ENCODE data around the gene MARCHF3.

- TF ChIP-seq, protein P1, sequence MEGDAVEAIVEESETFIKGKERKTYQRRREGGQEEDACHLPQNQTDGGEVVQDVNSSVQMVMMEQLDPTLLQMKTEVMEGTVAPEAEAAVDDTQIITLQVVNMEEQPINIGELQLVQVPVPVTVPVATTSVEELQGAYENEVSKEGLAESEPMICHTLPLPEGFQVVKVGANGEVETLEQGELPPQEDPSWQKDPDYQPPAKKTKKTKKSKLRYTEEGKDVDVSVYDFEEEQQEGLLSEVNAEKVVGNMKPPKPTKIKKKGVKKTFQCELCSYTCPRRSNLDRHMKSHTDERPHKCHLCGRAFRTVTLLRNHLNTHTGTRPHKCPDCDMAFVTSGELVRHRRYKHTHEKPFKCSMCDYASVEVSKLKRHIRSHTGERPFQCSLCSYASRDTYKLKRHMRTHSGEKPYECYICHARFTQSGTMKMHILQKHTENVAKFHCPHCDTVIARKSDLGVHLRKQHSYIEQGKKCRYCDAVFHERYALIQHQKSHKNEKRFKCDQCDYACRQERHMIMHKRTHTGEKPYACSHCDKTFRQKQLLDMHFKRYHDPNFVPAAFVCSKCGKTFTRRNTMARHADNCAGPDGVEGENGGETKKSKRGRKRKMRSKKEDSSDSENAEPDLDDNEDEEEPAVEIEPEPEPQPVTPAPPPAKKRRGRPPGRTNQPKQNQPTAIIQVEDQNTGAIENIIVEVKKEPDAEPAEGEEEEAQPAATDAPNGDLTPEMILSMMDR (IDR thresholded peaks at IDR 0.05): no peak
- TF ChIP-seq EP300 (IDR thresholded peaks at IDR 0.05) (no peak), POLR2AphosphoS5 (IDR thresholded peaks at IDR 0.05) (no peak), POLR2A (IDR thresholded peaks at IDR 0.05) (no peak)
These were observed 8.2 kb upstream of the MARCHF3 start for GRCh38 chr5:127038550-127038949.

Measured in gastroesophageal sphincter (tissue), 3 donors.